Liver (tissue), 5 donors: ENCODE measurements around the gene ARRDC5. TPM values are rescaled to one million over a fixed set of nuclear protein-coding genes. Genes with fewer than 3 reads are reported as not detected.

ENCODE experiments used
- polyA plus RNA-seq, 2 donors: library from polyadenylated mRNA; stranded (reverse) in 1 of 2; unstranded in 1 of 2; fragments of 200-250 nt in 1 of 2; fragments of >200 nt in 1 of 2; fragmentation: Nextera tagmentation in 1 of 2; extraction: Ambion mirVana in 1 of 2; gene quantifications; one replicate each; pipeline versions ENCODE4 v1.2.1 to v1.2.3, GENCODE V29; 2013 to 2015
- small RNA-seq: library from RNA; depleted of rRNA; stranded (forward); fragments of <200 nt; gene quantifications from one replicate; pipeline ENCODE3, GENCODE V24; 2014
- total RNA-seq, 2 donors: library from RNA; depleted of rRNA; stranded (reverse); fragments of >200 nt; gene quantifications; one replicate each; pipeline ENCODE4 v1.2.3, GENCODE V29; 2014
- donor health status: healthy.
- donor health status: healthy.
- donor health status: healthy.

Gene ARRDC5
- total and polyA plus RNA-seq, 4 donors = 0.05 to 0.25 TPM; not detected in 2

Small RNA genes within 50 kb of the gene (small RNA-seq; reads per million reads assigned to genes)
- gene MIR4747 = not detected

Other genes starting within 250 kb of the ARRDC5 start
- gene MYDGF, start 232.6 kb downstream of the ARRDC5 start, total RNA-seq = 10 to 100 TPM; 85.1 to 88.9 TPM
- gene MYDGF, start 232.6 kb downstream of the ARRDC5 start, polyA plus RNA-seq = 100 to 1,000 TPM; 198 to 222 TPM
- gene DPP9, start 179.1 kb downstream of the ARRDC5 start, total RNA-seq = 10 to 100 TPM; 27.3 to 74.5 TPM
- 10 to 100 TPM; 20.5 to 53.4 TPM for gene DPP9, start 179.1 kb downstream of the ARRDC5 start, polyA plus RNA-seq
- gene FEM1A, start 111.2 kb downstream of the ARRDC5 start, total RNA-seq = 10 to 100 TPM in 1 of 2 donors, 1 to 10 TPM in 1; 10.0 to 15.1 TPM
- 1 to 10 TPM in 1 of 2 donors, under 1 TPM in 1; 0.25 to 4.9 TPM for gene FEM1A, start 111.2 kb downstream of the ARRDC5 start, polyA plus RNA-seq
- 1 to 10 TPM; 2.1 to 4.6 TPM for gene TICAM1, start 71.2 kb downstream of the ARRDC5 start, total RNA-seq
- 1 to 10 TPM; 6.3 to 8.6 TPM for gene TICAM1, start 71.2 kb downstream of the ARRDC5 start, polyA plus RNA-seq
- gene PLIN3, start 35.2 kb downstream of the ARRDC5 start, total RNA-seq = 10 to 100 TPM; 22.3 to 30.2 TPM
- 10 to 100 TPM; 16.9 to 19.2 TPM for gene PLIN3, start 35.2 kb downstream of the ARRDC5 start, polyA plus RNA-seq
- 10 to 100 TPM in 1 of 2 donors, under 1 TPM in 1; 0.25 to 57.4 TPM for gene UHRF1, start 6.6 kb upstream of the ARRDC5 start, total RNA-seq
- gene UHRF1, start 6.6 kb upstream of the ARRDC5 start, polyA plus RNA-seq = 1 to 10 TPM in 1 of 2 donors, under 1 TPM in 1; 0.06 to 1.2 TPM
- 10 to 100 TPM; 14.1 to 19.7 TPM for gene KDM4B, start 66.2 kb upstream of the ARRDC5 start, total RNA-seq
- 10 to 100 TPM in 1 of 2 donors, 1 to 10 TPM in 1; 3.2 to 11.6 TPM for gene KDM4B, start 66.2 kb upstream of the ARRDC5 start, polyA plus RNA-seq